Glomerular visceral epithelial cell (primary cell): ENCODE data around the gene AUTS2.

ENCODE experiments used
- DNase-seq: peaks from one replicate; pipeline ENCODE4 v3.0.0-alpha.2; 2016; ENCODE audit errors: extremely low spot score

Gene AUTS2

GRCh38 chr7:70597066-70597465 is 998.8 kb downstream of the AUTS2 start:
- DNase-seq: no peak

- no peak for DNase-seq
Observed at GRCh38 chr7:70598976-70599375, 1000.7 kb downstream of the AUTS2 start.

GRCh38 chr7:70599446-70600190 is 1001.3 kb downstream of the AUTS2 start:
- no peak for DNase-seq

GRCh38 chr7:70600993-70601392 is 1002.7 kb downstream of the AUTS2 start:
- DNase-seq: no peak

GRCh38 chr7:70602117-70602516 is 1003.8 kb downstream of the AUTS2 start:
- DNase-seq: no peak

GRCh38 chr7:70607281-70607680 is 1009.0 kb downstream of the AUTS2 start:
- DNase-seq: no peak

- no peak for DNase-seq
Observed at GRCh38 chr7:70607759-70608158, 1009.5 kb downstream of the AUTS2 start.

- DNase-seq: no peak
Observed at GRCh38 chr7:70608229-70608628, 1010.0 kb downstream of the AUTS2 start.

GRCh38 chr7:70612811-70613210 is 1014.5 kb downstream of the AUTS2 start:
- DNase-seq: no peak

GRCh38 chr7:70614237-70615045 is 1016.2 kb downstream of the AUTS2 start:
- DNase-seq: no peak

- no peak for DNase-seq
Observed at GRCh38 chr7:70615066-70615606, 1016.9 kb downstream of the AUTS2 start.

- DNase-seq: no peak
Observed at GRCh38 chr7:70616211-70616610, 1017.9 kb downstream of the AUTS2 start.

GRCh38 chr7:70616821-70617220 is 1018.5 kb downstream of the AUTS2 start:
- no peak for DNase-seq

GRCh38 chr7:70618020-70618551 is 1019.8 kb downstream of the AUTS2 start:
- no peak for DNase-seq

- DNase-seq: no peak
Observed at GRCh38 chr7:70619130-70619529, 1020.9 kb downstream of the AUTS2 start.

- no peak for DNase-seq
Observed at GRCh38 chr7:70619659-70620058, 1021.4 kb downstream of the AUTS2 start.

GRCh38 chr7:70620333-70621055 is 1022.2 kb downstream of the AUTS2 start:
- no peak for DNase-seq

GRCh38 chr7:70621954-70622600 is 1023.8 kb downstream of the AUTS2 start:
- no peak for DNase-seq

- DNase-seq: no peak
Observed at GRCh38 chr7:70622936-70623335, 1024.7 kb downstream of the AUTS2 start.

GRCh38 chr7:70624500-70625103 is 1026.3 kb downstream of the AUTS2 start:
- DNase-seq: no peak

- no peak for DNase-seq
Observed at GRCh38 chr7:70627461-70627860, 1029.2 kb downstream of the AUTS2 start.
